Activated T-helper 9 cell treated with anti-CD3 and anti-CD28 coated beads, Interleukin-2, amount 50 U/mL, for 16 hours (primary cell): ENCODE measurements around the gene PRR15.

Experiments
- DNase-seq: peaks from one replicate; pipeline ENCODE4 v3.0.0-alpha.2; 2020; ENCODE audit warnings: low read depth

The PRR15 gene

DNA sequence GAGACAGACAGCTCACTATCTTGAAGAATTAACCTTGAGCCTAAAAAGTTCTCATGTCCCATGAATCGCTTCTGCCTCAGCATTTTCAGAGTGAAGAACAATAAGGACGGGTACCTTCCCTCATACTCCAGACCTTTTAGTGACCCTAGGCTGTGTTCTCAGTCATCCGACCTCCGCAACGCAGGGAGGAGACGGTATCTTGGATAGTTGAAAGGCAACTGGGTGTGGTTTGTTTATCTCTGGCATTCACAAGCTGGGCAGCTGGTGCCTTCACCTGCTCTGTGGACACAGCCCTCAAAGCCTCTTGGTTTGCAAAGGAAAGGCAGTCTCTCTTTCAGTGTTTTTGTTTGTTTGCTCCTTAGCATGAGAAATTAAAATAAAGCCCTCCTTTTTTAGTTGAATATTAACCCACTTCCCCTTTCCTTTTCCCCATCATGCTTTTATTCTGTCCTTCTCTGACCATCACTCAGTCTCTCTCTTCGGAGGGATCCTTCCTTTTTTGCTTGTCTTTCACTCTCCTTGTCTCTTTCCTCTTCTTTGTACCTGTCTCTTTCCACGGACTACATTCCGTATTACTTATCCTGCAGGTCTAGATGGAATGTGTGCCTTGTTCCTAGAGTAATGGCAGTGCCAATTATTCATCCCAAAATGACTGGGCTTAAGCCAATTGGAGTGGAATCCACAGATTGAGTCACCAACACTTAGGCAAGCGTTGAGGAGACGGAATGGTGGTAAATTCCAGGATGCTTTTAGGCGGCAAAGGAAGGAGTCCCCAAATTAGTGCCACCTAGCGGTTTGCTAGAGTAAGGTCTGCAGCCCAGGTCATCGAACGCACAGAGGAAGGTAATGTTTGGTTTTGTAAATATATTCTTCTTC lies 45.8 kb downstream of the PRR15 start:
- no peak for DNase-seq

DNA sequence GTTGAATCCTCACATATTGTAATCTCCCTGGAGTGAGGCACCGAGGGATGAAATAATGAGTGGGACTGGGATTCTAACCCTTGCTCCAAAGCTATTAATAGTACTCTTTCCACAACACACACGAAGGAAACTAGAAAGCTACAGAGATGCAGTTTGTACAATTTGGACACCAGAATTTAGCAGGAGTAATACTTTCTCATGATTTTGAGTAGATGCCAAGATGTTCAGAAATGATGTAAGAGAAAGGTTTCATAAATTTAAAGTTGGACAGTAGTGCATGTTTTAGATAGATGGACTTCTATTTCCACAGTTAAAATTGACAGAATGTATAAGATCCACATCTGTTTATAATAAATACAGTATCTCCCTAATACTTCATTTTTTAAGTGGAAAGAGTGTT lies 46.5 kb downstream of the PRR15 start:
- DNase-seq = no peak

DNA sequence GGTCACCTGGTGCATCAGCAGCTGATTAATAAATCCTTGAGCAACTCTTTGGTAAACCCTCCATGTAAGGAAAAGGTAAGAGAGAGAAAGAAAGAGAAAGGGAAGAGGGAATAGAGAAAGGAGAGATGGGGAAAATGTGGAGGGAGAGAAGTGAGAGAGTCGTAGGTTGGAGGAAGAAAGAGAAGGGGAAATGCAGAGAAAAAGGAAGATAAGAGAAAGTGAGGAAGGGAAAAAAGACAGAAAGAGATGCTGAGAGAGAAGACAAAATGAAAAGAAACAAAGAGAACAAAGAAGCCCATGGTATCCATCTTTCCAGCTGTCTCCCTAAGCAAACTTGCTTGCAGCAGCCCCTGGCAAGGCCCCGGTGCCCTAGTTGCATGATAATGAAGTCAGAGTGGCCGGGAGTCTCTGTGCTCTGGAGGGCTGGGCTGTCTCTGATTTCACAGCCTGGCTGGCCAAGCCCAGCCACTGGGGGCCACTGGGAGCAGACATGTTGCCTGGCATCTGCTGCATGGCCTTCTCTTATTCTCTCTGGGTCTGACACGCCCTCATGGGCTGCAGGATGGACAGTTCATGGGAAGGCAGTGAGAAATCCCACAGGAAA lies 48.4 kb downstream of the PRR15 start:
- no peak for DNase-seq

DNA sequence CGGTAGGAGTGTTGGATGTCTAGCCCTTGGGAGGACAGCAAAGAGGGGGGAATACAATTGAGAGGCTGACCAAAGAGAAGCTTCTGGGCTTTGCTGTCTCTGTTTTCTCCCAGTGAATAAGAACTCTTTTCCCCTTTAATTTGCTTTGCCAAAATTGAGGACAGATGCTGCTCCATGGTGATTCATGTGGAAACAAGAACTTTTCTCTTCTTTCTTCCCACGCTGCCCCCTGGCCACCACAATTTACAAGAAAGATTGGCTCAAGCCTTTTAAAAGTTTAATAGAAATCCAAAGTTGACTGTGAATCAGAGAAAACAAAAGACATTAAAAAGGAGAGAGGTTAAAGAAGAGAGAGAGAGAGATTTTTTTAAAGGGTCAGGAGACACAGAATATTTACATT lies 49.0 kb downstream of the PRR15 start:
- no peak for DNase-seq

DNA sequence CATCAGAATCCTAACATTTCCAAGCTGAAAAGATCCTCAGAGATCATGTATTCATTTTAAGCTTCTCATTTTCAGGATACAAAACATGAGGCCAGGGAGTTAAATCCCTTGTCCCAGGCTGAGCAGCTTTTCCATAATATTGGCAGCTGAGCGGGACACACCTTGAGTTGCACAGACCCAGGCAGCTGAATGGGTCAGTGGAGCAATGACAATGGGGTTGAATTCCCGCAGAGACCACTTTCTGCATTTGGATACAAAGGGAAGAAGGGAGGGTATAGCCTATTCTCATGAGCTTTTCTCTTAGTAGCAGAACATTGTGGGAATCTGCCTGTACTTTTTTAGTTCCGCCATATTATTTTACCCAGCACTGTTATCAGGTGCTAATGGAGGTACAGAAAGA lies 49.5 kb downstream of the PRR15 start:
- DNase-seq = no peak

DNA sequence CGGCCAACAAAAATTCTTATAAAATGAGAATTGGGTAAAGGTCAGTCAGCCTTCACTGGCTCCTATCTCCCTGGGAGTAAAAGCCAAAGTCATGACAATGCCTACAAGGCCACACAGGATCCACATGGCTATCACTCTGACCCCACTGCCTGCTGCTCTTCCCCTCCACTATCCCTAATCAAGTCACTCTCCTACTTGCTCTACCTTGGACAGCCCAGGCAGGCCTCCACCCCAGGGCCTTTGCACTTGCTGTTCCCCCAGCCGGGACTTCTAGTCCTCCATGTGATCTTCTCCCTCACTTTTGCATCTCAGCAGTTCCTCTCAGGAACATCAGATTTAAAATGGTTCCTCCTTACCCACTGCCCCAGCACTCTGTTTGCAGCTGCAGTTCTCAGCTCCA lies 50.6 kb downstream of the PRR15 start:
- DNase-seq = no peak
